HG02623 (cell line): ENCODE results near the gene SCUBE1.

ENCODE experiments used
- ATAC-seq: cut with Tn5 transposase; IDR thresholded peaks from one replicate; pipeline ENCODE4 v1.9.1; 2021; ENCODE audit warnings: moderate library complexity; ENCODE audit not compliant: unreplicated experiment

SCUBE1 gene

DNA sequence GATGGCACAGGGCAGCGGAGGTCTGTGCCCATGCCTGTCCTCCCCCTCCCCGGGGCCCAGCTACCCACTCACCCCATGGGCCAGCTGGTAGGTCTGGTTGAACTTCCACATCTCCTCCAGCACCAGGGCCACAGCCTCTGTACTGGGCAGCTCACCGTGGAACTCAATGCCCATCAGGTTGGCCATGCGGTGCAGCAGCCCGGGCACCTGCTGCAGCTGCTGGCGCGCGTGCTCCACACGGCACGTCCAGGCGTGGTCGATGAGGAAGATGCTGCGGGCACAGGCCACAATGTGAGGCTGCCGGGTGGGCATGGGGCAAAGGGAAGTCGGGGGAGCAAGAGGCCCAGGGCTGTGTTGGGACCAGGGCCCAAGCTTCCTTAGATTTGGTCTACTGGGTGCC lies 162.5 kb downstream of the SCUBE1 start:
- no peak for ATAC-seq

DNA sequence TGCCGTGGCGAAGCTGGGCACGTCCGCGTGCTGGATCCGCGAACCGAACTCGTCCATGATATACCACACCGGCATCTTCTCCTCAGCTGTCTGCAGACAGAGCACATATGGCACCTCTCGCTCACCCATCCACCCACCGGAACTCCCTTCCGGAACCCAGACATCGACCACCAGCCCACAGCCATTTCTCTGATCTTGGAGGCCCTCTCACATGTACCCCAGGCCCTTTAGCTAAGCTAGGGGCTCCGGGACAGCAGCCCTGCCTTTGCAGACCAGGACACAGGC lies 163.3 kb downstream of the SCUBE1 start:
- ATAC-seq = no peak

- ATAC-seq = no peak
Observed at GRCh38 chr22:43179146-43179910, 163.8 kb downstream of the SCUBE1 start.

GRCh38 chr22:43177479-43177878 lies 165.7 kb downstream of the SCUBE1 start:
- no peak for ATAC-seq

DNA sequence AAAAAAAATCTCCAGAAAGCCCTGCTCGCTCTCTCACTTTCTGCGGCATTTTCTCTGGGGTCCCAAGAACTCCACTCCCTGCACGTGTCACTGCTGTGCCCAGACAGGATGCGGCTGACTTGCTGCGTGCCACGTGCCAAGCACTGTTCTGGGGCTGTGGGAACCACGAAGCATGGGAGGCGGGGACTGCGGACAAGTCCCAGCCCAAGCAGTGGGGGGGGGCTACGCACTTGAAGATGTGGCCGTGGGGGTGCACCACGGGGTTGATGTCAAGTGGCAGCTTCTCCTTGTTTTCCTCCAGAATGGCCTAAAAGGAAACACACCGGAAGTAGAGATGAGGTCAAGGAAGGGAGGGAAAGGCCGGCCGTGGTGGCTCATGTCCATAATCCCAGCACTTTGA lies 167.1 kb downstream of the SCUBE1 start:
- no peak for ATAC-seq

- ATAC-seq = no peak
Observed at GRCh38 chr22:43174941-43175531, 168.1 kb downstream of the SCUBE1 start.

- ATAC-seq = no peak
Observed at GRCh38 chr22:43173976-43174720, 169.0 kb downstream of the SCUBE1 start.

- ATAC-seq = no peak
Observed at GRCh38 chr22:43173566-43173965, 169.6 kb downstream of the SCUBE1 start.

DNA sequence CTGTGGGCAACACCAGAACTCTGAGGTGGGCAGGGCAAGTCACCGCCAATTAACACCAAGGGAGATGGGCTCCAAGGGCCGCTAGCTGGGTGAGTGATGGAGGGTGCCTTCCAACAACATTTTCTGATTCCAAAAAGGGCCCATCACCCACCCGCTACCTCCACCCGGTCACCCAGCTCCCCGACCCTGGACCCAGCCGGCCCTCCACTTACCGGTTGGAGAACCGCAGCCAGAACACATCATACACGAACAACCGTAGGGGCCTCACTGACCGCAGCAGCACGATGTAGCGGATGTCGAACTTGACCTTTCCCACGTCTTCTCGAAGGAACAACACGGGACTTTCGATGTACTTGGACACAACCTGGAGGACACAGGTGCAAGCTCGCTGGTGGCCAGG lies 171.0 kb downstream of the SCUBE1 start:
- no peak for ATAC-seq

GRCh38 chr22:43171607-43172006 lies 171.6 kb downstream of the SCUBE1 start:
- ATAC-seq = no peak

DNA sequence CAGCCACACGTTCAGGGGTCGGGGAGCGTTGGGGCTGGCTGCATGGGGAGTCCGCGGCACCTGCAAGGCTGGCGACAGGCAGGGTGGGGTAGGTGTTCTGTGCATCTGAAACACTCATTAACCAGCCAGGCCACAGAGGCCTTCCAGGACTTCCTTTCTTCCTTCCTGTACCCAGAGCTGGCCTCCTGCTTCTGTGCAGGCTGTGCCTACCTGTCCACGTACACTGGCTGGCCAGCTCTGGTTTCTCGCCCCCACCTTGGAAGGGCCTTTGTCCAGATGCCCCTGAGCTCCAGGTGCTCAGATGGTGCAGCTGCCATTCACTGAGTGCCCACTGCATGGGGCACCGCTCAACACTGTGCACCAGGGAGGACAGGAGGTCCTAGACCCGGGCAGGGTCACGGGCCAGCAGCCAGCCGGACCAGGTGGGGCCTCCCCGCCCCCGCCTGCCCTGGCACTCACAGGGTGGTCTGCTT lies 172.1 kb downstream of the SCUBE1 start:
- ATAC-seq = no peak

DNA sequence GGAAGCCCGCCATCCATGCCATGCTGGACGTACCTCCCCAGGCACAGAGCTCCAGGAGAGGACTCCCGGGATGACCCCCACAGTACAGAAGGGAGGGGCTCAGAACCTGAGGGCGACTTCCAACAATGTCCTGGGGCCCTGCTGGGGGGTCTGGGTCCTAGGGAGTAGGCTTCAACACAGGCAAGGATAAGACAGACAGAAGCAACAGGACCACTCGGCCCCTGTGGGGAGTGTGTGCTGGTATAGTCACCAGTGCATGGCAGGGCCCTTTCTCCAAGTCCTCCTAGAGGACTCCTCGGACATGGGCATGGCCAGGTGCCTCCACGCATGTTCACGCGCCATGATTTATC lies 173.1 kb downstream of the SCUBE1 start:
- no peak for ATAC-seq

- ATAC-seq = no peak
Observed at GRCh38 chr22:43169310-43170130, 173.7 kb downstream of the SCUBE1 start.

DNA sequence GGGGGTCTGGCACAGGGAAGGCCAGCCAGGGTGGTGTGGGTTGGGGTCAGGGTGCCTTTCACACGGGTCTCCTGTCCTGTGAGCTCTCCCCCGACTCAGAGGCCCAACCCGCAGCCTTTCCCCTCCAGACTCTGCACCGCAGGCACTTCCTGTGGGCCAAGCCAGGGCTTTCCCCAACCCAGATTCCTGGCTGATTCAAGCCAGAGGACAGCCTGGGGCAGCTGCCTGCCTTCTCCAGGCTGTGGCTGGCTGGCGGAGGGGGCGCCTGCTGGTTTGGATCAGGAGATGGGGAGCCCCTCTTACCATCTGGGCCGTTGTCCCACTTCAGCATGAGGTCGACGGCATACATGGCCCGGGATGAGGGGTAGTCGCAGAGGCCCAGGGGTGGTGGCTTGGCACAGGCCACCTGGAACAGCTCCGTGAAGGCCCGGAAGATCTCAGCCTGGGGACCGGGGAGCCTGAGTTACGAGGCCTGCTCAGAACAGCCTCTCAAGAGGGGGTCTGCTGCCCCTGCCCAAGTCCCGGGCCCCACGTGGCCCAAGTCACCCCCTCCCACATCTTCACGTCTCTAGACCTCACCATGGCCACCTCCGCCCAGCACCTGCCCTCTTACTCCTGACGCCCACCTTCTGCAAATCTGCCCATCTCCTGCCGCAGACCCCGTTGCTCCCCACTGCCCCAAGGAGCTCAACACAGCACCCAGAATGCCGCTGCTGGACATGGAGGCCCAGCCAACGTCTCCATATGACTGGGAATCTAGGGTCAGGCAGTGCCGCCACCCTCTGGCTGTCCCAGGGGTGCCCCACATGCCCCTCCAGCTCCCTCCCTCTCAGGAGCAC lies 174.5 kb downstream of the SCUBE1 start:
- no peak for ATAC-seq

- ATAC-seq = no peak
Observed at GRCh38 chr22:43167001-43167589, 176.1 kb downstream of the SCUBE1 start.

DNA sequence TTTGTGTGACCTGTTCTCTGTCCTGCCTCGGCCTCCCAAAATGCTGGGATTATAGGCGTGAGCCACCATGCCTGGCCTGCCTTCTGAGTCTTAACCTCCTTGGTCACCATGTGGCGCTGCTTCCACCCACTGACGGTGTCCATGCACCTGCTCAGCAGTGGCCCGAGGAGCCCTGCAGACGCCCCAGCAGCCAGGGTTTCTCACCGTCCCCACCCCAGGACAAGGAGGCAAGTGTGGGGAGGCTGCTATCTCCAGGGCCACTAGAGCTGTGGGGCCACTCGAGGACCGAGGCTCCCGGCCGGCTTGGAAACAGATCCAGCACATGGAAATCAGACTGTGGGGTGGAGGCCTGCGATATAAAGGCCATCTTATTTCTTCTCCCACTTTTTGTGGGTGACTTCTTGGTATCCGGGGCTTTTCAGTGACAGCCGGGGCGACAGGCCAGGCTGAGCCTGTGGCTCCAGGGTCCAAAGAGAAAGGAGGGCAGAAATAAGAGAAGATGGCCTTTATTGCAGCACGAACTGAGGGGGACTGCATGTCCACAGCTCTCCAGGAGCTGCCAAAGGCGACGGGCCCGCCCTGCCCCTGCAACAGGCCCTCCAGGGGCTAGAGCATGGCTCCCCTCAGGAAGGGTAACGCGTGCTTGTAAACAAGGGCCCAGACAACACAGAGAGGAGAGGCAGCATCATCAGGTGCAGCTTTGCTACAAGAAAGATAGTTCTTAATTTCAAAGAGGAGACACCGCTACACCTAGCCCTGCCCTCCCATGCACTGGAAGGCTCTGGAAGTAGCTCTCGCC lies 176.8 kb downstream of the SCUBE1 start:
- ATAC-seq = no peak

DNA sequence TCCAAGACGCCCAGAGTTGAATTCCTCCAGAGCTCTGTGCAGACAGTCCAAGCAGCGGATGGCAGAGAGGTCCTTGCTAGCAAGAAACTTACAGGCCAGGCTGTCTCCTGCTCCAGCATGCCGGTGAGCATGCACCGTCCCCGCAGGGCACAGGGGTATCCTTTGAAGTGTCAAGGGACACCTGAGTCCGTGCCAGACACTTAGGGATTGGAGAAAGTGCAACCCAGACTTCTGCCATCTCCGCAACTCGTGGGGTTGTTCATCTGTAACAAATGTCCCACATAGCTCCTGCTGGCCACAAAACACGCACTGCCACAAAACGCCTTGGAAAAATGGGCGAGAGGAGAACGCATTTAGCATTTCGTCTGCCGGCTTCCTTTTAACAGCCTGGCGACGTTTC lies 178.5 kb downstream of the SCUBE1 start:
- ATAC-seq = no peak

DNA sequence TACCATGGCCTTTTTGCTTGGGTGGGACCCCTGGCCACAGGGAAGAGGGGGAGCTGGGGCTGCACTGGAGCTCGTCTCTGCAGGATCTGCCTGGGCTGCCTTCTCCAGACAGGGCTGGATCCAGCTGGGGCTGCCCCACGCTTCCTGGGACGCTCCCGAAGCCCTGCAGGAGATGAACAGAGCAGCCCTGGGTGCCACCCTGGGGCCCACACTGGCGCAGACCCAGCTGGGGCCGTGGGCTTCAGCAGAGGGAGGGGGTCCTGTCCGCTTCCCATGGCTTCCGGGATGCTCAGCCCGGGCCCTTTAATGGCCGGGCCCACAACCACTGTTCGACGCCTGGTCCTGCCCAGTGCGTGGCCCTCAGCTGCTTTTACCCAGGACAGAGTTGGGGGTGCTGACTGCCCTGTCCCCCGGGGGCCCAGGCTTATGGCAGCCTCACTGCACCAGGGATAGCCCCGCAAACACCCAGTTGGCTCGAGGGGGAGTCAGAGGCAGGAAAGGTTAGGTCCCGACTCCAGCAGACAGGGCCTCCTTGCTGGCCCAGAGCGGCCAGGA lies 179.9 kb downstream of the SCUBE1 start:
- no peak for ATAC-seq
